Common myeloid progenitor, CD34-positive (primary cell): ENCODE measurements around the gene INPP5D.

Experiments used
- CTCF ChIA-PET: fragments of 350-600 bp; sonication (Branson Sonifier 250); formaldehyde crosslinking; loops from one replicate; lab custom pipeline; 2021; ENCODE audit warnings: antibody characterized with exemption; lab: Charles Lee
- POLR2A ChIA-PET: fragments of 350-600 bp; sonication (Branson Sonifier 250); formaldehyde crosslinking; loops from one replicate; lab custom pipeline; 2021; ENCODE audit warnings: antibody characterized with exemption; lab: Charles Lee
- DNase-seq, 3 donors: peaks; one replicate each; pipeline versions ENCODE4 v3.0.0 to v3.0.0-alpha.2; 2013
- H3K27ac ChIP-seq, 2 experiments: 1 replicate in 1 of 2; 2 replicates in 1 of 2; pipeline ENCODE4 v1.7.0; 2013; ENCODE audit warnings: inconsistent platforms in 2 of 2, low read length in 2 of 2, mild to moderate bottlenecking in 2 of 2, low read depth in 1 of 2, moderate library complexity in 1 of 2; ENCODE audit not compliant: severe bottlenecking in 2 of 2, insufficient read depth in 1 of 2, poor library complexity in 1 of 2
- H3K27me3 ChIP-seq, 5 experiments: replicated peaks in 2 of 5; 1 replicate in 3 of 5; 2 replicates in 2 of 5; pipeline versions ENCODE4 v1.6.1 to v1.7.0; 2013; ENCODE audit warnings: low read length in 4 of 5, mild to moderate bottlenecking in 2 of 5, moderate library complexity in 2 of 5, inconsistent platforms in 1 of 5; ENCODE audit not compliant: insufficient read depth in 5 of 5, control insufficient read depth in 4 of 5
- H3K36me3 ChIP-seq, 4 experiments: 1 replicate in 2 of 4; 2 replicates in 2 of 4; pipeline versions ENCODE4 v1.6.1 to v1.7.0; 2013; ENCODE audit warnings: low read length in 3 of 4, control low read depth in 1 of 4, mild to moderate bottlenecking in 1 of 4; ENCODE audit not compliant: control insufficient read depth in 4 of 4, insufficient read depth in 4 of 4
- H3K4me1 ChIP-seq, 4 experiments: 1 replicate in 3 of 4; 2 replicates in 1 of 4; pipeline versions ENCODE4 v1.6.1 to v1.7.1; 2013; ENCODE audit warnings: low read length in 3 of 4, mild to moderate bottlenecking in 3 of 4, control low read depth in 1 of 4, inconsistent platforms in 1 of 4, moderate library complexity in 1 of 4; ENCODE audit not compliant: control insufficient read depth in 4 of 4, insufficient read depth in 4 of 4; ENCODE audit errors: control extremely low read depth in 1 of 4
- H3K4me3 ChIP-seq, 7 experiments: 1 replicate in 4 of 7; 2 replicates in 3 of 7; pipeline versions ENCODE4 v1.5.1 to v1.7.0; 2013; ENCODE audit warnings: mild to moderate bottlenecking in 7 of 7, low read length in 6 of 7, moderate library complexity in 6 of 7, inconsistent platforms in 2 of 7, low read depth in 2 of 7, control low read depth in 1 of 7; ENCODE audit not compliant: insufficient read depth in 4 of 7, control insufficient read depth in 1 of 7; ENCODE audit errors: extremely low read depth in 1 of 7
- H3K9me3 ChIP-seq, 5 experiments: 1 replicate in 4 of 5; 2 replicates in 1 of 5; pipeline versions ENCODE4 v1.6.1 to v1.7.1; 2013; ENCODE audit warnings: low read length in 4 of 5, mild to moderate bottlenecking in 2 of 5, inconsistent platforms in 1 of 5, low read depth in 1 of 5, moderate library complexity in 1 of 5; ENCODE audit not compliant: control insufficient read depth in 4 of 5, insufficient read depth in 2 of 5; ENCODE audit errors: control extremely low read depth in 1 of 5
- WGBS: methylation state at CpG from one replicate; pipeline ENCODE4 v1.1.5; 2013; ENCODE audit not compliant: insufficient coverage; 5-methylcytosine and 5-hydroxymethylcytosine counted together

The INPP5D gene

GRCh38 chr2:233105930-233106329 is 45.8 kb downstream of the INPP5D start:
- Histone ChIP-seq H3K27me3 (no peaks in the 10 kb centered on the region), H3K9me3 (no peaks in the 10 kb centered on the region), H3K4me1 (peaks cover 8 to 52% (median 31%) of the 10 kb centered on the region in 4 experiments), H3K4me3 (no peak overlapping the region), H3K27ac (no peak overlapping the region), H3K36me3 (peaks cover 3 to 51% (median 21%) of the 10 kb centered on the region in 4 experiments)
- 94% methylated on average over 2 of the region's 4 CpGs for WGBS
- no peak for DNase-seq
- CTCF ChIA-PET = interaction anchor here (1.2 to 2.7 kb wide), 4 partner anchors 7 to 52 kb away, joined by 3 to 7 read pairs (median 4); no protein-coding TSS in a partner anchor
- POLR2A ChIA-PET = no interaction called here

DNA sequence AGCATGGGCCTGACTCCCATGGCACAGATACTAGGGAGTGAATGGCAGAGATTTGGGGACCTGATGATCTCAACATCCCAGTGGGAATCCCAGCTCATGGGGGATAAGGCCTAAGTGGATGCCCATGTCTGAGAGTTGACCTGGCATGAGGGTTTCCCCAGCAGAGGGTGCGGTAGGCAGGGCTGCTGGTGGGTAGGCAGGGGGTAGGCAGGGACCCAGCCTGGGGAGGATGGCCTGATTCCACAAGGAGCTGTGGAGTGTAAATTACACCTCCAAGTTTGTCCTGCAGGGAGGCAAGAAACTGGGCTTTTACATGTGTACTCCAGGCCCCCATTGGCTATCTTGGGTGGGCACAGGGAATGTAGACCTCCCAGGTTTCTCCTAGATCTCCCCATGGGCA is 46.9 kb downstream of the INPP5D start:
- CTCF ChIA-PET = interaction anchor here (0.7 to 1.9 kb wide), 13 partner anchors 8 to 187 kb away, joined by 3 to 5 read pairs (median 3); partner anchors contain the start of gene INPP5D
- DNase-seq = no peak
- no CpG with 5 or more reads among the region's 1 CpG for WGBS
- POLR2A ChIA-PET = interaction anchor here (1.1 kb wide), 1 partner anchor 47 kb away, joined by 3 read pairs; the partner anchor contains the start of gene INPP5D
- peak overlapping the region in 1 of 2 experiments; percentile 59 for H3K27ac ChIP-seq
- H3K36me3 ChIP-seq = peaks cover 3 to 50% (median 21%) of the 10 kb centered on the region in 4 experiments
- no peaks in the 10 kb centered on the region for H3K9me3 ChIP-seq
- H3K27me3 ChIP-seq = no peaks in the 10 kb centered on the region
- H3K4me1 ChIP-seq = peaks cover 8 to 49% (median 29%) of the 10 kb centered on the region in 4 experiments
- no peak overlapping the region for H3K4me3 ChIP-seq

- no peak for DNase-seq
- Histone ChIP-seq H3K27me3 (no peaks in the 10 kb centered on the region), H3K36me3 (peaks cover 3 to 44% (median 19%) of the 10 kb centered on the region in 4 experiments), H3K27ac (peak overlapping the region in 1 of 2 experiments; percentile 59), H3K4me3 (peak overlapping the region in 2 of 7 experiments; percentile 25 to 28), H3K4me1 (peaks cover 8 to 52% (median 29%) of the 10 kb centered on the region in 4 experiments), H3K9me3 (no peaks in the 10 kb centered on the region)
- ChIA-PET CTCF (interaction anchor here (0.8 to 1.9 kb wide), 10 partner anchors 9 to 53 kb away, joined by 3 to 6 read pairs (median 4); partner anchors contain the start of gene INPP5D), POLR2A (interaction anchor here (1.1 kb wide), 1 partner anchor 48 kb away, joined by 3 read pairs; the partner anchor contains the start of gene INPP5D)
- 70% methylated on average over 12 of the region's 12 CpGs for WGBS
Observed at GRCh38 chr2:233107831-233108300, 47.7 kb downstream of the INPP5D start.

GRCh38 chr2:233108611-233109490 is 48.7 kb downstream of the INPP5D start:
- no peaks in the 10 kb centered on the region for H3K9me3 ChIP-seq
- WGBS = 55% methylated on average over 10 of the region's 10 CpGs
- peaks cover 6 to 54% (median 26%) of the 10 kb centered on the region in 4 experiments for H3K4me1 ChIP-seq
- H3K27me3 ChIP-seq = no peaks in the 10 kb centered on the region
- CTCF ChIA-PET = interaction anchor here (1.0 to 1.9 kb wide), 6 partner anchors 8 to 54 kb away, joined by 3 to 6 read pairs (median 4); no protein-coding TSS in a partner anchor
- POLR2A ChIA-PET = no interaction called here
- H3K36me3 ChIP-seq = peaks cover 3 to 41% (median 16%) of the 10 kb centered on the region in 4 experiments
- DNase-seq = peak in 1 of 3 donors; percentile 36
- H3K27ac ChIP-seq = peak overlapping the region in 1 of 2 experiments; percentile 36
- peak overlapping the region in 1 of 7 experiments; percentile 10 for H3K4me3 ChIP-seq

DNA sequence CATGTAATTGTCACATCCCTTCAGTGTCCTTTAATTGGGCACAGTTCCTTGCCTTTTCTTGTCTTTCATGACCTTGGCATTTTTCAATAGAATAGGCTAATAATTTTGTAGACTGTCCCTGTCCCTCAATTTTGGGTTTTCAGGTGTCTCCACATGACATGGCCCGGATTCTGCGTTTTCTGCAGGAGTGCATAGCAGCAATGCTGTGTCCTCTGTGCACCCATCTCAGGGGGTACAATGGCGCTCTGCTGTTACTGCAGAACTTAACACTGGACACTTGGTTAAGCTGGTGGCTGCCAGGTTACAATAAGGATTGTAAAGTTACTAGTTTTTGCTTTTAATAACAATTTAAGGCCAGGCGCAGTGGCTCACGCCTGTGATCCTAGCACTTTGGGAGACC is 51.3 kb downstream of the INPP5D start:
- H3K27me3 ChIP-seq = no peaks in the 10 kb centered on the region
- 100% methylated on average over 3 of the region's 5 CpGs for WGBS

DNA sequence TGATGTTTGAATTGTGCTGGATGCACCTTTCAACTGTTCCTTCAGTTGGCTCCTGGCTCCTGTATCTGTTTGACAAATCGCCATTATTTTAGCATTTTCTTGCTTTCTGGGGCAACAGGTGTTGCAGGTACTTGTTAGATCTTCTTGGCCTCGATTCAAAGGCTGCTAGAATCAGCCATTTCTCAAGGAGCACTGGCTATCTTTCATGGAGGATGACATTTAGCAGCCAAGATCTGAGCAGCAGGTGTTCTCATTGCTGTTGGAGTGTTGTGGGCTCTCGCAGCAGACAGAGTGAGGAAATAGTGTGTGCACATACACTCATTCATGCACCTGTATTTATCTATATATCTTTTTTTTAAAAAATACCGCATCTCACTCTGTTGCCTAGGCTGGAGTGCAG is 52.2 kb downstream of the INPP5D start:
- Histone ChIP-seq H3K27me3 (no peaks in the 10 kb centered on the region), H3K4me3 (no peak overlapping the region), H3K27ac (no peak overlapping the region), H3K4me1 (peaks cover 4 to 47% (median 27%) of the 10 kb centered on the region in 4 experiments), H3K9me3 (no peaks in the 10 kb centered on the region), H3K36me3 (peaks cover 8 to 30% (median 19%) of the 10 kb centered on the region in 4 experiments)
- no peak for DNase-seq
- CTCF ChIA-PET = interaction anchor here (1.7 kb wide), 1 partner anchor 8 kb away, joined by 7 read pairs; no protein-coding TSS in a partner anchor
- WGBS = 97% methylated on average over 2 of the region's 4 CpGs
- POLR2A ChIA-PET = no interaction called here

More for the DNA sequence above, 51.3 kb downstream of the INPP5D start:
- no peak overlapping the region for H3K4me3 ChIP-seq
- ChIA-PET CTCF (interaction anchor here (1.1 kb wide), 1 partner anchor 12 kb away, joined by 3 read pairs; no protein-coding TSS in a partner anchor), POLR2A (no interaction called here)
- no peak overlapping the region for H3K27ac ChIP-seq
- peaks cover 8 to 30% (median 18%) of the 10 kb centered on the region in 4 experiments for H3K36me3 ChIP-seq
- peaks cover 4 to 50% (median 27%) of the 10 kb centered on the region in 4 experiments for H3K4me1 ChIP-seq
- H3K9me3 ChIP-seq = no peaks in the 10 kb centered on the region
- DNase-seq = no peak
